Uterus (tissue), 4 donors: ENCODE measurements around the gene SSTR3. TPM values are rescaled to one million over a fixed set of nuclear protein-coding genes. Genes with fewer than 3 reads are reported as not detected.
"Not testable (repeated sequence)": the region's sequence is repeated elsewhere in the genome, so short reads cannot be mapped to it uniquely, and the experiment has no call there.

Experiments used
- DNase-seq, 2 donors: peaks; one replicate each; pipeline ENCODE4 v3.0.0-alpha.2; 2019 to 2020
- H3K27ac ChIP-seq, 2 donors: fragments of 200-600 bp; sonication (generic); 1 replicate in 1 of 2; 2 replicates in 1 of 2; pipeline ENCODE4 v1.5.1; 2016 to 2018
- H3K27me3 ChIP-seq, 2 donors: fragments of 200-600 bp; sonication (generic); one replicate each; pipeline ENCODE4 v1.5.1; 2018 to 2019; ENCODE audit warnings: control low read depth in 1 of 2
- H3K36me3 ChIP-seq, 2 donors: fragments of 200-600 bp; sonication (generic); one replicate each; pipeline ENCODE4 v1.5.1; 2019; ENCODE audit warnings: control low read depth in 1 of 2
- H3K4me1 ChIP-seq, 2 donors: fragments of 200-600 bp; sonication (generic); one replicate each; pipeline ENCODE4 v1.5.1; 2018 to 2019; ENCODE audit warnings: control low read depth in 1 of 2
- H3K4me3 ChIP-seq, 2 donors: fragments of 200-600 bp; sonication (generic); 1 replicate in 1 of 2; 2 replicates in 1 of 2; pipeline ENCODE4 v1.5.1; 2018 to 2019; ENCODE audit warnings: mild to moderate bottlenecking in 1 of 2
- H3K9me3 ChIP-seq, 2 donors: fragments of 200-600 bp; sonication (generic); one replicate each; pipeline ENCODE4 v1.5.1; 2019; ENCODE audit warnings: control low read depth in 1 of 2
- CTCF ChIP-seq, 4 experiments: fragments of 200-600 bp in 2 of 4; fragments of 450-650 bp in 2 of 4; sonication (generic) in 2 of 4; IDR thresholded peaks; one replicate each; pipeline ENCODE4 v1.5.1; 2016 to 2019; ENCODE audit warnings: antibody characterized with exemption in 4 of 4, mild to moderate bottlenecking in 2 of 4, moderate library complexity in 1 of 4
- POLR2A ChIP-seq, 2 donors: fragments of 450-650 bp; IDR thresholded peaks; one replicate each; pipeline ENCODE4 v1.6.1; 2016; ENCODE audit warnings: antibody characterized with exemption in 2 of 2, mild to moderate bottlenecking in 1 of 2, moderate library complexity in 1 of 2
- intact Hi-C: fragments of 100-400 bp; cut with DNase I; formaldehyde crosslinking; loops from one replicate; pipeline ENCODE4 v1.15.1; 2023; ENCODE audit warnings: low total_unique reads
- total RNA-seq, 4 donors: library from RNA; depleted of rRNA in 3 of 4; stranded (reverse); fragments of >200 nt in 3 of 4; gene quantifications; one replicate each; pipeline versions ENCODE4 v1.1.0 to v1.2.4, GENCODE V29; 2014 to 2023
- donor health status: DM: yes; HTN: yes; CAD: no.

Gene SSTR3
- total RNA-seq, 4 donors from 2014 or later = under 0.01 to 5.8 (median 3.1) TPM; not detected in 1

DNA sequence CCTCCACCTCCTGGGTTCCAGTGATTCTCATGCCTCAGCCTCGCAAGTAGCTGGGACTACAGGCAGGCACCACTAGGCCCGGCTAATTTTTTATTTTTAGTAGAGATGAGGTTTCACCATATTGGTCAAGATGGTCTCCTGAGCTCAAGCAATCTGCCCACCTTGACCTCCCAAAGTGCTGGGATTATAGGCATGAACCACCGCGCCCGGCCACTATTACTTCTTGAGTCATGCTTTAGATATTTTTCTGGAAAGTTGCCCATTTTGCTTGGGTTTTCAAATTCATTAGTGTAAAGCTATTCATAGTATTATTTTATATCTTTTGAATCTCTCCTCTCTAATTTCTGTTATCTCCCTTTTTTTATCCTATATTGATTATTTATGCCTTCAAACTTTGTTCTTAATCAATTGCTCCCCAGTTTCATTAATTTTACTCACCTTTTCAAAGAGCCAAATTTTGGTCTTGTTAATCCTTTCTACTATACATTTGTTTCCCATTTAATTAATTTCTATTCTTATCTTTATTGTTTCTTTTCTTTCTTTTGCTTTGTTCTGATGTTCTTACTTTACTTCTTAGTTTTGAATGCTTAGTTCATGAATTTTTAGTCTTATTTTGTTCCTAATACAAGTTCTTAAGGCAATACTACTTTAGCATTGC, 42.1 kb upstream of the SSTR3 start:
- Histone ChIP-seq H3K4me1 (no peaks in the 10 kb centered on the region), H3K27ac (no peak overlapping the region), H3K27me3 (peaks cover 0 to 12% of the 10 kb centered on the region in 2 donors), H3K4me3 (no peak overlapping the region), H3K9me3 (no peaks in the 10 kb centered on the region), H3K36me3 (no peaks in the 10 kb centered on the region)
- TF ChIP-seq CTCF (IDR thresholded peaks at IDR 0.05) = no peak
- no peak for TF ChIP-seq POLR2A (IDR thresholded peaks at IDR 0.05)
- DNase-seq = no peak
- intact Hi-C loops = no loop called here

DNA sequence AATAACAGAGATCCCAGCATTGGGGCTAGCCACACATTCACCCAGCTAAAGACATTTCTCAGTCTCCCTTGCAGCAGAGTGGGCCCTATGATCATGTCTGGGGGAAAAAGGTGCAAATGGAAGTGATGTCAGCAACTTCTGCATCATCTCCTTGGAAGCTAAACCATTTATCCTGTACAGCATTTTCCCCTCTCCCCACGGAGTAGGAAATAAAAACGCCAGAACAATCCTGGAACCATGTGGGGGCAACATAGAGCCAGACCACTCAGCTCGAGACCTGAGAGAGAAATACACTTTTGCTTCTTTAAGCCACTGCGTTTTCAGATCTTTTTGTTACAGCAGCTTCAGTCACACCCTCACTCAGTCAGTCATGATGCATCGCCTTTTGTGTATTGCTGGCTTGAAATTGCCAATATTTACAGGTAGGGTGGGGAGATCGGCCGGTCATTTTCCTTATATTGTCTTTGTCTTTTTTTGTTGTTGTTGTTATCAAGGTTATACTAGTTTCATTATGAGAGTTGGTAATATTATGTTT, 40.9 kb upstream of the SSTR3 start:
- Histone ChIP-seq H3K4me3 (no peak overlapping the region), H3K27me3 (peaks cover 0 to 12% of the 10 kb centered on the region in 2 donors), H3K4me1 (no peaks in the 10 kb centered on the region), H3K27ac (no peak overlapping the region), H3K36me3 (no peaks in the 10 kb centered on the region), H3K9me3 (no peaks in the 10 kb centered on the region)
- TF ChIP-seq POLR2A (IDR thresholded peaks at IDR 0.05) (no peak), CTCF (IDR thresholded peaks at IDR 0.05) (no peak)
- intact Hi-C loops = no loop called here
- no peak for DNase-seq

DNA sequence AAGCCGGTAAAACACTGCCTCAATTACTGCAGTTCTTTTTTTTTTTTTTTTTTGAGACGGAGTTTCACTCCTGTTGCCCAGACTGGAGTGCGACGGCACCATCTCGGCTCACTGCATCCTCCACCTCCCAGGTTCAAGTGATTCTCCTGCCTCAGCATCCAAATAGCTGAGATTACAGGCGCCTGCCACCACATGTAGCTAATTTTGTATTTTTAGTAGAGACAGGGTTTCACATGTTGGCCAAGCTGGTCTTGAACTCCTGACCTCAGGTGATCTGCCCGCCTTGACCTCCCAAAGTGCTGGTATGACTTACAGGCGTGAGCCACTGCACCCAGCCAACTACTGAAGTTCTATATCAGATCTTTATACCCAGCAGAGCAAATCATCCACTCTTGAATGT, 39.6 kb upstream of the SSTR3 start:
- peaks cover 0 to 12% of the 10 kb centered on the region in 2 donors for H3K27me3 ChIP-seq
- H3K36me3 ChIP-seq, H3K9me3 ChIP-seq, H3K4me3 ChIP-seq, DNase-seq, intact Hi-C loops, H3K4me1 ChIP-seq, H3K27ac ChIP-seq: not testable (repeated sequence)

DNA sequence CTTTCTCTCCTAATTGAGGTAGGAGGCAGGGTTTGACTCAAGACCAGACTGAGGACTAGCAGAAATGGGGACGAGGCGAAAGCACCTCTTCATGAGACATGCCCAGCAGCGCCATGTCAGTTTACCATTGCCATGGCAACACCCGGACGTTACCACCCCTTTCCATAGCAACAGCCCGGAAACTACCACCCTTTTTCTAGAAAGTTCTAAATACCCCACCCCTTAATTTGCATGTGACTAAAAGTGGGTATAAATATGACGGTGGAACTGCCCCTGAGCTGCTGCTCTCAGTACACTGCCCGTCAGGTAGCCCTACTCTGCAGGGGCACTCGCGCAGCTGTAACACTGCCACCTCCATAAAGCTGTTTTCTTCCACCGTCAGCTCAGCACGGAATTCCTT, 37.7 kb upstream of the SSTR3 start:
- no peak for DNase-seq
- no peak overlapping the region for H3K4me3 ChIP-seq
- no peak overlapping the region for H3K27ac ChIP-seq
- no peaks in the 10 kb centered on the region for H3K36me3 ChIP-seq
- H3K27me3 ChIP-seq = peaks cover 0 to 2% of the 10 kb centered on the region in 2 donors
- no peaks in the 10 kb centered on the region for H3K4me1 ChIP-seq
- H3K9me3 ChIP-seq = no peaks in the 10 kb centered on the region
- TF ChIP-seq POLR2A (IDR thresholded peaks at IDR 0.05) (no peak), CTCF (IDR thresholded peaks at IDR 0.05) (no peak)
- intact Hi-C loops = no loop called here

DNA sequence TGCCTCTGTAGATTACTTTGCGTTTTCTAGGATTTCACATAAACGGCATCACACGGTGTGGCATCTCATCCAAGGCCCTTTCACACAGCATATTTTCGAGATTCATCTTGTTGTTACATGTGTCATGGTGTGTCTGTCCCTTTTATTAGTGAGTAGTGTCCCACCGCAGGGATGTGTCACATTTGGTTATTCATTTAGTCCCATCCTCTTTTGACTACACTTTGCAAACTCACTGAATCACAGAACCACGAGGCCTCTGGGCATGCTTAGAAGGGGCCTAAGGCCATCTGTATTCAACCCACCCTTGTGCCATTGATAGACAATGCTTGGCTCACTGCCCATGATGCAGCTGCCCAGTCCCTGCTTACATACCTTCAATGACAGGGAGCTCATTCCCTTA, 36.0 kb upstream of the SSTR3 start:
- no peak overlapping the region for H3K4me3 ChIP-seq
- intact Hi-C loops = no loop called here
- H3K4me1 ChIP-seq = no peaks in the 10 kb centered on the region
- no peak for DNase-seq
- no peak overlapping the region for H3K27ac ChIP-seq
- no peaks in the 10 kb centered on the region for H3K27me3 ChIP-seq
- no peak for TF ChIP-seq CTCF (IDR thresholded peaks at IDR 0.05)
- no peak for TF ChIP-seq POLR2A (IDR thresholded peaks at IDR 0.05)
- H3K36me3 ChIP-seq = no peaks in the 10 kb centered on the region
- no peaks in the 10 kb centered on the region for H3K9me3 ChIP-seq
